GM19395 (cell line): ENCODE results near the gene ZFAND3.

ENCODE experiments used
- ATAC-seq: cut with Tn5 transposase; IDR thresholded peaks from one replicate; pipeline ENCODE4 v1.9.1; 2021; ENCODE audit warnings: mild to moderate bottlenecking, moderate library complexity; ENCODE audit not compliant: unreplicated experiment

ZFAND3 gene

GRCh38 chr6:38161754-38162492 lies 342.4 kb downstream of the ZFAND3 start:
- no peak for ATAC-seq

- ATAC-seq, result no peak
These were observed 343.1 kb downstream of the ZFAND3 start for GRCh38 chr6:38162493-38163185.

DNA sequence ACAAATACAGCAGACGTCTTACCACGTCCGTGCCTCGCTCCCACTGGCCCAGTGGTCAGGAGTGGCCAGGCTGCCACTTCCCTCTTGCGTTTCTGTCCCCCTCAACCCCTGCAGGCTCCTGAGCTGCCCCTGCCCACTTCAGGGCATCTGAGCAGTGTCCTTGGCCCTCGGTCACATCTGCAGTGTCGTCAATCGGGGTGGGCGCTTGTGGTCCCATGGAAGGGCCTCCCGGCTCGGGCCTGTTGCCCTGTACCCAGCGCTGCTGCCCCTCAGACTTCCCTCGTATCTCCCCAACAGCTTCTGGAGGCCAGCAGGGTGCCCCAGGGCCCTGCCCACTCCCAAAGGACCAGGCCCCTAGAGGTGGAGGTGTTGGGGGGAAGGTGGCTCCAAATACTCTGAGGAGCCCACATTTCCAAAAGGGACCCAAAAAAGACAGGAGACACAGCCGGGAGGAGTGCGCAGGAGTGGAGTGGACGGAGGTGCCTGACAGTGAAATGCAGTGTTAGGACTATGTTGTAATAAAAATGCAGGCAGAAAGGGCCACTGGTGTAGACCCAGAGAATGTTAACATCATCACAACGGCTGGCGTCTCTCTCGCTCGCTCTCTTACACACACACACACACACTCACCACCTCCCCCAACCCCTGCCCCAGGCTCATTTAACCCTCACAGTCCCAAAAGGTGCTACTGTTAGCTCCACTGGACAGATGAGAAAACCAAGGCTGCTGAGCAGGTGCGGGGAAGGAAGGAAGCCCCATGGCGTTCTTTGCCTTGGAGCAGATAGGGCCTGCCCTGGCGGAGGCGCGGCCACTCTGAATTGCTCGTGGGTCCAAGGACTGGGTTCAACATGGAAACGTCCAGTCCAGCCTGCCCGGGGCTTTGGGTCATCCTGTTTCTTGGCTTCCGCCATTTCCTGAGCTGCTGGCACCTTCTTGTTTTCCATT lies 343.9 kb downstream of the ZFAND3 start:
- ATAC-seq, result no peak

DNA sequence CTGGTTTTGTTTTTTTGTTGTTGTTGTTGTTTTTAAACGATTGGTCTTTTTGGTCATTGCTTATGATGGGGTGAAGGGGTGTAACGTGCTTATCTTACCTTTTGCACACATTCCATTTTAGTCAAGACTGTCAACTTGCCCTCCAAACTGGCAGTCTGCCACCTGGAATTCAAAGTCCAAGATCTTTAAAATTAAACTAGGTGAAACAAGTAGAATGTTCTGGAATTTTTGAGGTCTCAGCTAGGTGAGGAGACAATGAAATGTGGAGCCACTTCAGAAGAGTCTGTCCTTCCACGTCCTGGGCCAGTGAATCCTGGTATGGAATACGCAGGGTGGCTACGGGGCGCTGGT lies 344.6 kb downstream of the ZFAND3 start:
- no peak for ATAC-seq

GRCh38 chr6:38164671-38165108 lies 345.2 kb downstream of the ZFAND3 start:
- ATAC-seq, result no peak

DNA sequence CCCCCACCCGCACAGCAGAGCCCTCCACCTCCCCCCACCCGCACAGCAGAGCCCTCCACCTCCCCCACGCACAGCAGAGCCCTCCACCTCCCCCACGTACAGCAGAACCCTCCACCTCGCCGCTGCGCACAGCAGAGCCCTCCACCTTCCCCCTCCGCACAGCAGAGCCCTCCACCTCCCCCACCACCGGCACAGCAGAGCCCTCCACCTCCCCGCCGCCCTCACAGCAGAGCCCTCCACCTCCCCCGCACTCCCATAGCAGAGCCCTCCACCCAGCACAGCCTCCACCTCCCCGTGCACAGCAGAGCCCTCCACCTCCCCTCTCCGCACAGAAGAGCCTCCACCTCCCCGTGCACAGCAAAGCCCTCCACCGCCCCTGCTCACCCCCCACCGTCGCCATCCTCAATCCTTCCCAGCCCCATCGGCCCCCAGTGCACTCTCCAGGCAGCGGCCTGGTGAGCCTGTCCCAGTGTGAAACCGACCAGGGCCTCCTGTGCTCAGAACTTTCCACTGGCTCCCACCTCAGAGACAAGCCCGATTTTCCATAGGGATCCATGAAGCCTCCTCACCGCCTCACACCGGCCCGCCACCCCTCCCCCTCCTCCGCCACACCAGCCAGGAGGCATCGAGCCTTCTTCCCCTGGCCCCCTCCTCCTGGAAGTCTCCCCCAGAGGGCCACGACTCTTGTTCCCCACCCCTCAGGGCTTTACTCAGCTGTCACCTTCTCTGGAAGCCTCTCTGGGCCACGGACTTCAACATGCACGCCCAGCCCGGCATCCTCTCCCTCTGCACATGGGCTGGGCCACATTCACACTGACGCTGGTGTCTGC lies 347.1 kb downstream of the ZFAND3 start:
- no peak for ATAC-seq

DNA sequence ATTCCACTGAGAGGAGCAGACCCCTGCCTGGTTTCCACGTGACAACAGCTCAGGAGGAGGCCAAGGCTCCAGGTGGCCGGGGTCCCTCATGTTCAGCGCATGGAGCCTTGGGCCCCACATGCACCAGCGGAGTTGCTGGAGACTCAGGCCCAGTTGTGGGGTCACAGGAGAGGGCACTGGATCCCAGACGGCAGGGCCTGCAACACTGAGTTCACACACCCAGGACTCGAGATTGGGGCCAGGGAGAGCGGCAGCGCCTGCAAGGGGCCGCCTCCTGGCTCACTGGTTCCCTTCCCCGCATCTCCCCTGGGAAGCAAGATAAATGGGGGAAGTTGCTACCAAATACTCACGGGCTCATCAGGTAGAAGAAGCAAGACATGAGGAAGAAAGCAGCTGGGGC lies 348.1 kb downstream of the ZFAND3 start:
- ATAC-seq, result no peak

- no peak for ATAC-seq
These were observed 348.6 kb downstream of the ZFAND3 start for GRCh38 chr6:38168126-38168525.

GRCh38 chr6:38168699-38169098 lies 349.2 kb downstream of the ZFAND3 start:
- ATAC-seq, result no peak

GRCh38 chr6:38169221-38169976 lies 349.9 kb downstream of the ZFAND3 start:
- no peak for ATAC-seq

DNA sequence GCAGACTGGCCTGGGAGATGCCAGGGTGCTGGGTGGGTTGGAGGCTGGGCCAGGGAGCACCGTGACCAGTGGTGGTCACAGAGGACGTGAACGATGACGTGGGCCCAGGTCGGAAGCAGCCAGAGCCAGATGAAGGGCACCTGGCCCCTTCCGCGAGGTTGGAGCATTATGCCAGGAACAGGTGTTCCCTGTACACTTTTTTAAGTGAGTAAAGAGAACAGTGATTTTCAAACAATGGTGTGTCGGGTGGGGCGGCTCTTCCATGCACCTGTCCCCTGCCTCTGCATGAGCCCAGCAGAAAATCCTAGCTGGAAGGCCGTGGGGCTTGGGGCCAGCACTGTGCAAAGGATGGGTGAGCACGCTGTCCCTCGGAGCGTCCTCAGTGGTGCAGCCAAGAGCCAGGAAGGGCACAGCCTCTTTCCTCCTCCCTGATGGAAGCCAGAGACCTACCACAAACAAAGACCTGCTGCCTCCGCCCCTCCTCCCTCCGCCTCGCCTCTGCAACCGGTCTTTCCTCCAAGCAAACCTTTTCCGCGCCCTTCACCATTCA lies 350.5 kb downstream of the ZFAND3 start:
- ATAC-seq, result no peak

DNA sequence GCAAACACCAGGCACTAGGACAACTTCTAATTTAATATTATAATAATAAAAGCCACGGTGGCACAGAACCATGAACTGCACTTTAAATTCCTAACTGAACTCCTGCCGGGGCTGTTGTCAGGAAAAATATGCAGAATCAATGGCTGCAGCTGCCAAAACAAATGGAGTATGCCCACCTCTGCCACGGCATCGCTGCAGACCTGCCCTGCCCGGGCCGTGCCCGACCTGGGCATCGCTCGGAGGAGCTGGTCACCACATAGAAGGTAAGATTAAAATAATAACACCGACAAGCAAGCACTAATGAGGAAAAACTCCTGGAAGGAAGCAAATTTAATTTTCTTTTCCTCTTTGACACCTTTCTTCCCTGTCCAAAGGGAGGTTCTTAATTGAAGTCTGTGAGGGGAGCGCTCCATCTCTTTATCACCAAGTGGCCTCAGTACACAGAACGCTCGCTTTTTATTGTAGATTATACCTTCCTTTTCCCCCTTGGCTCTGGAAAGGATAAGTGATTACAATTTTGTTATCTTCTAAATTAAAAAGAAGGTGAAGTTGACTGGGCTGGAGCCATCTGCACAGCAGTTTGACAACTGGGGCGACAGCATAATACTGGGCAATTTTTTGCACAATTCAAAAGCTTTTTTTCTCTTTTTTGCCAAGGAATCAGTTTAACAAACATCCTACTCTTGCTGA lies 351.3 kb downstream of the ZFAND3 start:
- ATAC-seq, result no peak

GRCh38 chr6:38171997-38172738 lies 352.6 kb downstream of the ZFAND3 start:
- ATAC-seq, result no peak

DNA sequence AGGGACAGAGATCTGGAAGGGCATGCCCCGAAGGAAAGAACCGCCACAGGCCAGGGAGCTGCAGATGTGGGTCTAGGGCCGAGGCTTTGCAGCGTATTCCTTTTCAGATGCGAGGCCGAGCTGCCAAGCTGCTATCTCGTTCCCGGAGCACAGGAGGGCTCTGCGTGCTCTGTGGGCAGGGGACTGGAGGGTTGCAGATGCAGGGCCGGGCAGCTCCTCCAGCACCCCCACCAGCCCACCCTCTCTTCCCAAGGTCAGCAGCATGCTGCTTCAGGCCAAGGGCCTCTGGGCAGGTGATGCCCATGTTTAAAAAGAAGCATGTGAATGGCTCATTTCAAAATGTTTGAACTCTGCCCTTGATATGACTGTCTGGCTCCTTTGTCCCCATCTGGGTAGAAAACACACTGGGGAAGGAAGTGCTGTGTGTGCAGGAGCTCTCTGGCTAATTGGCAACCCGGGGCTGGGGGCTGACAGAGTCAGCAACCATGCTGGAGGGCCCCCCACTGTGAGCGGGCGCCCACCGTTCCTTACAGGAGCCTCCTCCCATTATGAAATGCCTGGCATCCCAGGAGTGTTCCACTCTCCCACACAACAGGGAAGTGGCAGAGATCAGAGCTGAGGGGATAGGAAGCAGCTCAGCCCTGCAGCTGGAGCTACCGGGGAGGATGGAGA lies 353.3 kb downstream of the ZFAND3 start:
- ATAC-seq, result no peak

GRCh38 chr6:38173909-38174308 lies 354.4 kb downstream of the ZFAND3 start:
- no peak for ATAC-seq

- no peak for ATAC-seq
These were observed 354.8 kb downstream of the ZFAND3 start for GRCh38 chr6:38174315-38174714.

GRCh38 chr6:38174806-38175495 lies 355.4 kb downstream of the ZFAND3 start:
- ATAC-seq, result no peak
